Liver (tissue), 9 donors: ENCODE data around the gene TOR1AIP2. TPM values are rescaled to one million over a fixed set of nuclear protein-coding genes. Genes with fewer than 3 reads are reported as not detected.

Experiments
- DNase-seq: peaks from one replicate; pipeline ENCODE4 v3.0.0-alpha.2; 2017; ENCODE audit warnings: low spot score
- H3K27ac ChIP-seq, 2 donors: one replicate each; pipeline ENCODE4 v1.7.0; 2013; ENCODE audit warnings: inconsistent platforms in 2 of 2, low read length in 2 of 2, control low read depth in 1 of 2, low read depth in 1 of 2, mild to moderate bottlenecking in 1 of 2
- H3K27me3 ChIP-seq, 4 donors: one replicate each; pipeline versions ENCODE4 v1.6.1 to v1.7.0; 2013; ENCODE audit warnings: low read length in 3 of 4, inconsistent platforms in 1 of 4, mild to moderate bottlenecking in 1 of 4, moderate library complexity in 1 of 4; ENCODE audit not compliant: control insufficient read depth in 4 of 4, insufficient read depth in 4 of 4
- H3K36me3 ChIP-seq, 4 donors: one replicate each; pipeline versions ENCODE4 v1.6.1 to v1.7.0; 2013; ENCODE audit warnings: low read length in 3 of 4, mild to moderate bottlenecking in 3 of 4, low read depth in 1 of 4, moderate library complexity in 1 of 4; ENCODE audit not compliant: control insufficient read depth in 4 of 4, insufficient read depth in 3 of 4
- H3K4me1 ChIP-seq, 4 donors: one replicate each; pipeline versions ENCODE4 v1.6.1 to v1.7.0; 2013; ENCODE audit warnings: low read length in 3 of 4, mild to moderate bottlenecking in 3 of 4, moderate library complexity in 1 of 4; ENCODE audit not compliant: control insufficient read depth in 4 of 4, insufficient read depth in 4 of 4
- H3K4me3 ChIP-seq, 3 donors: one replicate each; pipeline versions ENCODE4 v1.6.1 to v1.7.0; 2013; ENCODE audit warnings: low read length in 3 of 3, control low read depth in 1 of 3, low read depth in 1 of 3, mild to moderate bottlenecking in 1 of 3
- H3K9ac ChIP-seq, 2 donors: one replicate each; pipeline ENCODE4 v1.7.0; 2013; ENCODE audit warnings: low read length in 2 of 2, mild to moderate bottlenecking in 2 of 2, moderate library complexity in 2 of 2, control low read depth in 1 of 2, low read depth in 1 of 2
- H3K9me3 ChIP-seq, 4 donors: one replicate each; pipeline versions ENCODE4 v1.6.1 to v1.7.0; 2013; ENCODE audit warnings: low read length in 3 of 4; ENCODE audit not compliant: control insufficient read depth in 4 of 4
- CTCF ChIP-seq: fragments of 150-350 bp; IDR thresholded peaks from 2 replicates; pipeline ENCODE4 v1.5.1; 2017; ENCODE audit warnings: improper control_type of control experiment, low read depth, low read length; ENCODE audit not compliant: missing input control
- EGR1 ChIP-seq, 2 donors: IDR thresholded peaks; 2 replicates each; pipeline ENCODE4 v1.6.1; 2016 to 2018; ENCODE audit warnings: antibody characterized with exemption in 2 of 2, low read depth in 2 of 2
- FOXA1 ChIP-seq: IDR thresholded peaks from 2 replicates; pipeline ENCODE4 v1.6.1; 2016; ENCODE audit warnings: antibody characterized with exemption
- GABPA ChIP-seq, 2 donors: IDR thresholded peaks in 1 of 2; conservative IDR thresholded peaks in 1 of 2; 2 replicates each; pipeline ENCODE4 v1.6.1; 2016; ENCODE audit warnings: antibody characterized with exemption in 2 of 2, mild to moderate bottlenecking in 1 of 2, moderate library complexity in 1 of 2
- HNF4A ChIP-seq, 2 donors: conservative IDR thresholded peaks; 2 replicates each; pipeline ENCODE4 v1.6.1; 2016; ENCODE audit warnings: antibody characterized with exemption in 2 of 2, mild to moderate bottlenecking in 2 of 2
- HNF4G ChIP-seq: IDR thresholded peaks from 2 replicates; pipeline ENCODE4 v1.6.1; 2016; ENCODE audit warnings: antibody characterized with exemption
- JUND ChIP-seq, 2 donors: IDR thresholded peaks; 2 replicates each; pipeline ENCODE4 v1.6.1; 2016; ENCODE audit warnings: antibody characterized with exemption in 2 of 2
- NR2F2 ChIP-seq: IDR thresholded peaks from 2 replicates; pipeline ENCODE4 v1.6.1; 2016; ENCODE audit warnings: antibody characterized with exemption
- RAD21 ChIP-seq, 2 donors: IDR thresholded peaks; 2 replicates each; pipeline ENCODE4 v1.6.1; 2016; ENCODE audit warnings: antibody characterized with exemption in 2 of 2, mild to moderate bottlenecking in 2 of 2
- RXRA ChIP-seq, 2 donors: IDR thresholded peaks; 2 replicates each; pipeline ENCODE4 v1.6.1; 2017 to 2018; ENCODE audit warnings: antibody characterized with exemption in 2 of 2, mild to moderate bottlenecking in 1 of 2
- SP1 ChIP-seq: IDR thresholded peaks from 2 replicates; pipeline ENCODE4 v1.6.1; 2018; ENCODE audit warnings: antibody characterized with exemption, mild to moderate bottlenecking
- TAF1 ChIP-seq: conservative IDR thresholded peaks from 2 replicates; pipeline ENCODE4 v1.6.1; 2016; ENCODE audit warnings: antibody characterized with exemption, mild to moderate bottlenecking
- WGBS: extraction: QIAGEN DNeasy Blood & Tissue Kit; methylation state at CpG from one replicate; pipeline ENCODE4 v1.1.7; 2013; 5-methylcytosine and 5-hydroxymethylcytosine counted together
- polyA plus RNA-seq, 2 donors: library from polyadenylated mRNA; stranded (reverse) in 1 of 2; unstranded in 1 of 2; fragments of 200-250 nt in 1 of 2; fragments of >200 nt in 1 of 2; fragmentation: Nextera tagmentation in 1 of 2; extraction: Ambion mirVana in 1 of 2; gene quantifications; one replicate each; pipeline versions ENCODE4 v1.2.1 to v1.2.3, GENCODE V29; 2013 to 2015
- total RNA-seq, 2 donors: library from RNA; depleted of rRNA; stranded (reverse); fragments of >200 nt; gene quantifications; one replicate each; pipeline ENCODE4 v1.2.3, GENCODE V29; 2014
- TF ChIP-seq, protein P1 (sequence below): IDR thresholded peaks from 2 replicates; pipeline ENCODE4 v1.6.1; 2016; ENCODE audit warnings: antibody characterized with exemption
- TF ChIP-seq, protein P2 (sequence below): IDR thresholded peaks from 2 replicates; pipeline ENCODE4 v1.6.1; 2016; ENCODE audit warnings: antibody characterized with exemption
- TF ChIP-seq, protein P3 (sequence below): IDR thresholded peaks from 2 replicates; pipeline ENCODE4 v1.6.1; 2016; ENCODE audit warnings: antibody characterized with exemption, mild to moderate bottlenecking
- TF ChIP-seq, protein P4 (sequence below): IDR thresholded peaks from 2 replicates; pipeline ENCODE4 v1.6.1; 2016; ENCODE audit warnings: antibody characterized with exemption
- donor health status: healthy.
- donor health status: healthy.
- donor health status: healthy.
- donor health status: healthy.
- donor health status: healthy.

TOR1AIP2 gene
- total and polyA plus RNA-seq, 4 donors = 12.7 to 124 (median 38.6) TPM

GRCh38 chr1:179870870-179871269 is 6.7 kb downstream of the TOR1AIP2 start:
- H3K9ac ChIP-seq = no peak overlapping the region
- no peaks in the 10 kb centered on the region for H3K9me3 ChIP-seq
- no peak overlapping the region for H3K27ac ChIP-seq
- TF ChIP-seq, protein P1, sequence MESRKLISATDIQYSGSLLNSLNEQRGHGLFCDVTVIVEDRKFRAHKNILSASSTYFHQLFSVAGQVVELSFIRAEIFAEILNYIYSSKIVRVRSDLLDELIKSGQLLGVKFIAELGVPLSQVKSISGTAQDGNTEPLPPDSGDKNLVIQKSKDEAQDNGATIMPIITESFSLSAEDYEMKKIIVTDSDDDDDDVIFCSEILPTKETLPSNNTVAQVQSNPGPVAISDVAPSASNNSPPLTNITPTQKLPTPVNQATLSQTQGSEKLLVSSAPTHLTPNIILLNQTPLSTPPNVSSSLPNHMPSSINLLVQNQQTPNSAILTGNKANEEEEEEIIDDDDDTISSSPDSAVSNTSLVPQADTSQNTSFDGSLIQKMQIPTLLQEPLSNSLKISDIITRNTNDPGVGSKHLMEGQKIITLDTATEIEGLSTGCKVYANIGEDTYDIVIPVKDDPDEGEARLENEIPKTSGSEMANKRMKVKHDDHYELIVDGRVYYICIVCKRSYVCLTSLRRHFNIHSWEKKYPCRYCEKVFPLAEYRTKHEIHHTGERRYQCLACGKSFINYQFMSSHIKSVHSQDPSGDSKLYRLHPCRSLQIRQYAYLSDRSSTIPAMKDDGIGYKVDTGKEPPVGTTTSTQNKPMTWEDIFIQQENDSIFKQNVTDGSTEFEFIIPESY = no peak
- TF ChIP-seq EGR1 (IDR thresholded peaks at IDR 0.05; ENCODE audit: low read depth in 2 of 2) (no peak), SP1 (no peak), HNF4G (no peak), JUND (IDR thresholded peaks at IDR 0.05) (no peak), RAD21 (IDR thresholded peaks at IDR 0.05) (no peak), GABPA (IDR thresholded peaks at IDR 0.05 in 1 of 2, conservative IDR thresholded peaks at IDR 0.05 in 1 of 2) (no peak), TAF1 (no peak), RXRA (IDR thresholded peaks at IDR 0.05) (no peak), CTCF (no peak), NR2F2 (no peak), FOXA1 (no peak), HNF4A (conservative IDR thresholded peaks at IDR 0.05) (no peak)
- TF ChIP-seq, protein P2, sequence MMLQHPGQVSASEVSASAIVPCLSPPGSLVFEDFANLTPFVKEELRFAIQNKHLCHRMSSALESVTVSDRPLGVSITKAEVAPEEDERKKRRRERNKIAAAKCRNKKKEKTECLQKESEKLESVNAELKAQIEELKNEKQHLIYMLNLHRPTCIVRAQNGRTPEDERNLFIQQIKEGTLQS = no peak
- TF ChIP-seq, protein P3, sequence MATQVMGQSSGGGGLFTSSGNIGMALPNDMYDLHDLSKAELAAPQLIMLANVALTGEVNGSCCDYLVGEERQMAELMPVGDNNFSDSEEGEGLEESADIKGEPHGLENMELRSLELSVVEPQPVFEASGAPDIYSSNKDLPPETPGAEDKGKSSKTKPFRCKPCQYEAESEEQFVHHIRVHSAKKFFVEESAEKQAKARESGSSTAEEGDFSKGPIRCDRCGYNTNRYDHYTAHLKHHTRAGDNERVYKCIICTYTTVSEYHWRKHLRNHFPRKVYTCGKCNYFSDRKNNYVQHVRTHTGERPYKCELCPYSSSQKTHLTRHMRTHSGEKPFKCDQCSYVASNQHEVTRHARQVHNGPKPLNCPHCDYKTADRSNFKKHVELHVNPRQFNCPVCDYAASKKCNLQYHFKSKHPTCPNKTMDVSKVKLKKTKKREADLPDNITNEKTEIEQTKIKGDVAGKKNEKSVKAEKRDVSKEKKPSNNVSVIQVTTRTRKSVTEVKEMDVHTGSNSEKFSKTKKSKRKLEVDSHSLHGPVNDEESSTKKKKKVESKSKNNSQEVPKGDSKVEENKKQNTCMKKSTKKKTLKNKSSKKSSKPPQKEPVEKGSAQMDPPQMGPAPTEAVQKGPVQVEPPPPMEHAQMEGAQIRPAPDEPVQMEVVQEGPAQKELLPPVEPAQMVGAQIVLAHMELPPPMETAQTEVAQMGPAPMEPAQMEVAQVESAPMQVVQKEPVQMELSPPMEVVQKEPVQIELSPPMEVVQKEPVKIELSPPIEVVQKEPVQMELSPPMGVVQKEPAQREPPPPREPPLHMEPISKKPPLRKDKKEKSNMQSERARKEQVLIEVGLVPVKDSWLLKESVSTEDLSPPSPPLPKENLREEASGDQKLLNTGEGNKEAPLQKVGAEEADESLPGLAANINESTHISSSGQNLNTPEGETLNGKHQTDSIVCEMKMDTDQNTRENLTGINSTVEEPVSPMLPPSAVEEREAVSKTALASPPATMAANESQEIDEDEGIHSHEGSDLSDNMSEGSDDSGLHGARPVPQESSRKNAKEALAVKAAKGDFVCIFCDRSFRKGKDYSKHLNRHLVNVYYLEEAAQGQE = no peak
- TF ChIP-seq, protein P4, sequence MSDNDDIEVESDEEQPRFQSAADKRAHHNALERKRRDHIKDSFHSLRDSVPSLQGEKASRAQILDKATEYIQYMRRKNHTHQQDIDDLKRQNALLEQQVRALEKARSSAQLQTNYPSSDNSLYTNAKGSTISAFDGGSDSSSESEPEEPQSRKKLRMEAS = no peak
- peaks cover 7 to 30% (median 29%) of the 10 kb centered on the region in 4 donors for H3K4me1 ChIP-seq
- no peak for DNase-seq
- H3K4me3 ChIP-seq = no peak overlapping the region
- WGBS = 94% methylated on average over 1 of the region's 1 CpG
- peaks cover 7 to 23% (median 12%) of the 10 kb centered on the region in 4 donors for H3K36me3 ChIP-seq
- no peaks in the 10 kb centered on the region for H3K27me3 ChIP-seq
